ENCODE data around the gene AATK.

- TF ChIP-seq CTCF (conservative IDR thresholded peaks at IDR 0.05; ENCODE audit: low read depth in 2 of 2): no peak
- no peak for TF ChIP-seq EZH2 (IDR thresholded peaks at IDR 0.05; ENCODE audit: low read depth, unreplicated experiment)
- no peak for TF ChIP-seq POLR2AphosphoS5 (IDR thresholded peaks at IDR 0.05; ENCODE audit: low read depth)
- no peak for TF ChIP-seq JUNB (IDR thresholded peaks at IDR 0.05; ENCODE audit: unreplicated experiment)
- no peak for TF ChIP-seq CREB1 (CRISPR knock-in tag; IDR thresholded peaks at IDR 0.05; ENCODE audit: low read depth)
Measured at GRCh38 chr17:81206657-81207056, 40.6 kb upstream of the AATK start.

Measured in GM23338 (cell line).